SK-N-SH treated with all-trans-retinoic acid at 6 μM for 48 hours (cell line): ENCODE measurements around the gene HCN2.

ENCODE experiments used
- ATAC-seq: fragments of 200-7000 bp; cut with Tn5 transposase; 3 replicates; pipeline ENCODE4 v1.9.1; 2020; ENCODE audit warnings: mild to moderate bottlenecking, moderate library complexity
- ARNTL ChIP-seq: fragments of 450-650 bp; formaldehyde crosslinking; IDR thresholded peaks from 2 replicates; pipeline ENCODE4 v1.5.0; 2020; ENCODE audit warnings: low read depth, mild to moderate bottlenecking, moderate library complexity, borderline replicate concordance
- BACH2 ChIP-seq: fragments of 250-450 bp; sonication (Bioruptor Pico); IDR thresholded peaks from 2 replicates; pipeline ENCODE4 v1.9.0; 2021; ENCODE audit warnings: mild to moderate bottlenecking, borderline replicate concordance
- CREB5 ChIP-seq: fragments of 250-450 bp; sonication (Bioruptor Pico); IDR thresholded peaks from 2 replicates; pipeline ENCODE4 v1.5.1; 2020; ENCODE audit warnings: low read depth, mild to moderate bottlenecking, moderate library complexity
- CSDC2 ChIP-seq: fragments of 250-450 bp; sonication (Bioruptor Pico); IDR thresholded peaks from 2 replicates; pipeline ENCODE4 v1.5.0; 2020; ENCODE audit warnings: mild to moderate bottlenecking, moderate library complexity
- CSRNP3 ChIP-seq: fragments of 250-450 bp; sonication (Bioruptor Pico); IDR thresholded peaks from 2 replicates; pipeline ENCODE4 v1.5.1; 2021; ENCODE audit warnings: mild to moderate bottlenecking, moderate library complexity
- ESRRG ChIP-seq: fragments of 250-450 bp; sonication (Bioruptor Pico); IDR thresholded peaks from 2 replicates; pipeline ENCODE4 v1.6.1; 2021; ENCODE audit warnings: mild to moderate bottlenecking
- GLIS3 ChIP-seq: fragments of 250-450 bp; sonication (Bioruptor Pico); IDR thresholded peaks from 2 replicates; pipeline ENCODE4 v1.5.0; 2020; ENCODE audit warnings: mild to moderate bottlenecking, moderate library complexity
- ISL1 ChIP-seq: fragments of 250-450 bp; sonication (Bioruptor Pico); IDR thresholded peaks from 2 replicates; pipeline ENCODE4 v2.1.2; 2022; ENCODE audit warnings: mild to moderate bottlenecking, moderate library complexity
- OSR1 ChIP-seq: fragments of 250-450 bp; sonication (Bioruptor Pico); IDR thresholded peaks from 2 replicates; pipeline ENCODE4 v1.8.0; 2022; ENCODE audit warnings: moderate library complexity, mild to moderate bottlenecking, inconsistent platforms
- POU6F1 ChIP-seq: fragments of 250-450 bp; sonication (Bioruptor Pico); IDR thresholded peaks from 2 replicates; pipeline ENCODE4 v1.8.0; 2021; ENCODE audit warnings: low read depth, mild to moderate bottlenecking, moderate library complexity, borderline replicate concordance
- PPARA ChIP-seq: fragments of 250-450 bp; sonication (Bioruptor Pico); IDR thresholded peaks from 2 replicates; pipeline ENCODE4 v1.5.0; 2020; ENCODE audit warnings: mild to moderate bottlenecking, borderline replicate concordance
- SNAI2 ChIP-seq: fragments of 250-450 bp; sonication (Bioruptor Pico); IDR thresholded peaks from 2 replicates; pipeline ENCODE4 v1.5.0; 2020; ENCODE audit warnings: mild to moderate bottlenecking, moderate library complexity
- TCF4 ChIP-seq: fragments of 250-450 bp; sonication (Bioruptor Pico); IDR thresholded peaks from 2 replicates; pipeline ENCODE4 v1.8.0; 2021; ENCODE audit warnings: mild to moderate bottlenecking, moderate library complexity, borderline replicate concordance
- TSHZ2 ChIP-seq: fragments of 250-450 bp; sonication (Bioruptor Pico); IDR thresholded peaks from 2 replicates; pipeline ENCODE4 v1.5.0; 2020; ENCODE audit warnings: mild to moderate bottlenecking, moderate library complexity
- ZC3H10 ChIP-seq: fragments of 250-450 bp; sonication (Bioruptor Pico); IDR thresholded peaks from 2 replicates; pipeline ENCODE4 v1.5.1; 2021; ENCODE audit warnings: mild to moderate bottlenecking, moderate library complexity
- ZFP3 ChIP-seq: fragments of 250-450 bp; sonication (Bioruptor Pico); IDR thresholded peaks from 2 replicates; pipeline ENCODE4 v1.5.0; 2020; ENCODE audit warnings: mild to moderate bottlenecking, moderate library complexity
- ZFP30 ChIP-seq: fragments of 450-650 bp; formaldehyde crosslinking; IDR thresholded peaks from 2 replicates; pipeline ENCODE4 v1.5.0; 2022; ENCODE audit warnings: mild to moderate bottlenecking, moderate library complexity
- ZNF565 ChIP-seq: fragments of 450-650 bp; formaldehyde crosslinking; conservative IDR thresholded peaks from 2 replicates; pipeline ENCODE4 v1.5.0; 2020; ENCODE audit warnings: low read depth, mild to moderate bottlenecking, moderate library complexity
- ZNF70 ChIP-seq: fragments of 450-650 bp; formaldehyde crosslinking; IDR thresholded peaks from 2 replicates; pipeline ENCODE4 v1.5.0; 2020; ENCODE audit warnings: mild to moderate bottlenecking, moderate library complexity
- ZNF8 ChIP-seq: fragments of 450-650 bp; formaldehyde crosslinking; IDR thresholded peaks from 2 replicates; pipeline ENCODE4 v1.5.0; 2020; ENCODE audit warnings: mild to moderate bottlenecking, moderate library complexity

HCN2 gene

GRCh38 chr19:647566-648284 lies 58.0 kb downstream of the HCN2 start:
- no peak for ATAC-seq
- TF ChIP-seq ARNTL (CRISPR knock-in tag), result no peak
- no peak for TF ChIP-seq GLIS3
- no peak for TF ChIP-seq ZC3H10 (CRISPR knock-in tag)
- no peak for TF ChIP-seq OSR1 (CRISPR knock-in tag)
- no peak for TF ChIP-seq TCF4 (CRISPR knock-in tag)
- no peak for TF ChIP-seq POU6F1 (CRISPR knock-in tag)
- no peak for TF ChIP-seq CSRNP3
- no peak for TF ChIP-seq PPARA
- TF ChIP-seq CSDC2, result no peak
- TF ChIP-seq ZFP3, result no peak
- TF ChIP-seq TSHZ2, result no peak
- TF ChIP-seq, all 23 proteins: peak for 0

- ATAC-seq, result no peak
- no peak for TF ChIP-seq ZNF8 (CRISPR knock-in tag)
- no peak for TF ChIP-seq ZNF70 (CRISPR knock-in tag)
- TF ChIP-seq ZFP3, result no peak
- no peak for TF ChIP-seq ARNTL (CRISPR knock-in tag)
- TF ChIP-seq POU6F1 (CRISPR knock-in tag), result no peak
- no peak for TF ChIP-seq SNAI2 (CRISPR knock-in tag)
- no peak for TF ChIP-seq TCF4 (CRISPR knock-in tag)
- no peak for TF ChIP-seq ZC3H10 (CRISPR knock-in tag)
- TF ChIP-seq ZFP30 (CRISPR knock-in tag), result no peak
- TF ChIP-seq ESRRG (CRISPR knock-in tag), result no peak
These were observed 58.6 kb downstream of the HCN2 start for GRCh38 chr19:648305-648704.

GRCh38 chr19:648904-649801 lies 59.5 kb downstream of the HCN2 start:
- no peak for ATAC-seq
- TF ChIP-seq TSHZ2 (no peak), ZNF8 (CRISPR knock-in tag) (no peak), POU6F1 (CRISPR knock-in tag) (no peak), OSR1 (CRISPR knock-in tag) (no peak), ARNTL (CRISPR knock-in tag) (no peak), TCF4 (CRISPR knock-in tag) (no peak), ZNF70 (CRISPR knock-in tag) (no peak), ESRRG (CRISPR knock-in tag) (no peak), ZFP30 (CRISPR knock-in tag) (no peak), BACH2 (CRISPR knock-in tag) (no peak), CREB5 (CRISPR knock-in tag) (no peak), SNAI2 (CRISPR knock-in tag) (no peak), ZC3H10 (CRISPR knock-in tag) (no peak), GLIS3 (no peak), ZNF565 (CRISPR knock-in tag) (no peak), ISL1 (CRISPR knock-in tag) (no peak), ZFP3 (no peak), CSDC2 (no peak)
